ENCODE data around the gene PPP1R37. TPM values are rescaled to one million over a fixed set of nuclear protein-coding genes. Genes with fewer than 3 reads are reported as not detected.

PPP1R37 gene
- total RNA-seq, 1 experiment from 2014 or later: 20.4 TPM

DNA sequence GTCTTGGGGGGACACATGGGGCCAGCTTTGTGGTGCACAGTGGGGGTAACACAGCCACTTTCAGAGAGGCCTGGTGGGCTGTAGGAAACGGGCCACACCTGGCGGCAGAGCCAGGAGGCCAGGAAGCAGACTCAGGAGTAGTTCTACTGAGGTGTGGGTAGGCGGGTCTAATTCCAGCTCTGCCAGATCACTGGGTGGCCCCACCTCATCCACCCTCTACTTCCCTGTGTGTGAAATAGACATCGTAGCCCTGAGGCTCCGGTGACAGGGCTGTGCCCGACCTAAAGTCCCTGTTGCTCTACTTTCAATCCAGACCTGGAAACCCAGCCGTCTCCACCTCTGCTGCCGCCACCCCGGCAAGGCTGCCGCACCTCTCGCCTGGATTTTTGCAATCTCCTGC, 63.8 kb downstream of the PPP1R37 start:
- intact Hi-C loops (cut with micrococcal nuclease; ENCODE audit: unreplicated experiment): no loop called here
- H3K27me3 ChIP-seq (ENCODE audit: control insufficient read depth, insufficient read depth, low read length): no peaks in the 10 kb centered on the region
- ATAC-seq (no peak), DNase-seq (ENCODE audit: low read depth, low spot score) (no peak)
- no peaks in the 10 kb centered on the region for H3K9me3 ChIP-seq (ENCODE audit: control insufficient read depth, insufficient read depth, low read depth, low read length)
- no peaks in the 10 kb centered on the region for H3K36me3 ChIP-seq (ENCODE audit: control insufficient read depth, insufficient read depth, low read length)
- TF ChIP-seq SIN3A (IDR thresholded peaks at IDR 0.05; ENCODE audit: borderline replicate concordance, insufficient read depth, low read depth, low read length): no peak
- no peak for TF ChIP-seq REST (IDR thresholded peaks at IDR 0.05; ENCODE audit: insufficient read depth in 1 of 2, low read depth in 2 of 2, low read length in 1 of 2)
- TF ChIP-seq TCF7L2 (IDR thresholded peaks at IDR 0.05; ENCODE audit: low read depth, low read length): no peak
- no peak for TF ChIP-seq POLR2AphosphoS5 (IDR thresholded peaks at IDR 0.05; ENCODE audit: low read depth, low read length)
- TF ChIP-seq CTCF (IDR thresholded peaks at IDR 0.05): no peak
- no TSS peak for BruUV-seq (replicated peaks)
- CTCF ChIA-PET: no interaction called here
- H3K27ac ChIP-seq (ENCODE audit: low read length): no peak overlapping the region
- H3K4me3 ChIP-seq (ENCODE audit: low read depth in 2 of 2, low read length in 2 of 2): no peak overlapping the region
- no peaks in the 10 kb centered on the region for H3K4me1 ChIP-seq (ENCODE audit: control insufficient read depth, insufficient read depth, low read length)
- in situ Hi-C loops (cut with HindIII; ENCODE audit: low pct_unique_long_range_greater_than_20kb, low sequenced_read_pairs): no loop called here
- POLR2A ChIA-PET: no interaction called here

- ChIA-PET CTCF (no interaction called here), POLR2A (no interaction called here)
- Histone ChIP-seq H3K36me3 (ENCODE audit: control insufficient read depth, insufficient read depth, low read length) (no peaks in the 10 kb centered on the region), H3K4me3 (ENCODE audit: low read depth in 2 of 2, low read length in 2 of 2) (no peak overlapping the region), H3K27me3 (ENCODE audit: control insufficient read depth, insufficient read depth, low read length) (no peaks in the 10 kb centered on the region), H3K27ac (ENCODE audit: low read length) (no peak overlapping the region), H3K4me1 (ENCODE audit: control insufficient read depth, insufficient read depth, low read length) (no peaks in the 10 kb centered on the region), H3K9me3 (ENCODE audit: control insufficient read depth, insufficient read depth, low read depth, low read length) (no peaks in the 10 kb centered on the region)
- in situ Hi-C loops (cut with HindIII; ENCODE audit: low pct_unique_long_range_greater_than_20kb, low sequenced_read_pairs): no loop called here
- no TSS peak for BruUV-seq (replicated peaks)
- ATAC-seq (no peak), DNase-seq (ENCODE audit: low read depth, low spot score) (no peak)
- intact Hi-C loops (cut with micrococcal nuclease; ENCODE audit: unreplicated experiment): no loop called here
- no peak for TF ChIP-seq CTCF (IDR thresholded peaks at IDR 0.05)
- no peak for TF ChIP-seq POLR2AphosphoS5 (IDR thresholded peaks at IDR 0.05; ENCODE audit: low read depth, low read length)
- no peak for TF ChIP-seq REST (IDR thresholded peaks at IDR 0.05; ENCODE audit: insufficient read depth in 1 of 2, low read depth in 2 of 2, low read length in 1 of 2)
- TF ChIP-seq SIN3A (IDR thresholded peaks at IDR 0.05; ENCODE audit: borderline replicate concordance, insufficient read depth, low read depth, low read length): no peak
- TF ChIP-seq TCF7L2 (IDR thresholded peaks at IDR 0.05; ENCODE audit: low read depth, low read length): no peak
Observed at GRCh38 chr19:45158503-45159209, 65.7 kb downstream of the PPP1R37 start.
